BJ (cell line): ENCODE measurements around the gene SH2D1B. TPM values are rescaled to one million over a fixed set of nuclear protein-coding genes. Genes with fewer than 3 reads are reported as not detected.

Source experiments
- CTCF ChIA-PET: fragments of 350-600 bp; formaldehyde crosslinking; extraction: SDS; loops from one replicate; lab custom pipeline; 2021; ENCODE audit warnings: antibody characterized with exemption, inconsistent platforms; lab: Yijun Ruan, JAX
- POLR2A ChIA-PET: fragments of 300-600 bp; sonication (Branson Sonifier 250); formaldehyde crosslinking; extraction: SDS; loops from one replicate; lab custom pipeline; 2021; ENCODE audit warnings: antibody characterized with exemption; lab: Charles Lee
- DNase-seq: peaks from one replicate; pipeline ENCODE4 v3.0.0-alpha.2; 2011; ENCODE audit warnings: low read depth
- H3K27me3 ChIP-seq: 2 replicates; pipeline ENCODE4 v1.6.0; 2011; ENCODE audit warnings: low read length; ENCODE audit not compliant: control insufficient read depth, insufficient read depth
- H3K36me3 ChIP-seq: 2 replicates; pipeline ENCODE4 v1.5.1; 2011; ENCODE audit warnings: low read length; ENCODE audit not compliant: control insufficient read depth, insufficient read depth
- H3K4me3 ChIP-seq: 2 replicates; pipeline ENCODE4 v1.5.1; 2011; ENCODE audit warnings: low read depth, mild to moderate bottlenecking, control low read depth, low read length
- CTCF ChIP-seq: IDR thresholded peaks from 2 replicates; pipeline ENCODE4 v1.5.1; 2011; ENCODE audit warnings: low read depth, mild to moderate bottlenecking, control low read depth, inconsistent platforms, low read length, moderate library complexity; ENCODE audit not compliant: insufficient read depth
- polyA plus RNA-seq: library from polyadenylated mRNA; depleted of rRNA; stranded (reverse); fragments of >200 nt; gene quantifications from 2 replicates; pipeline ENCODE4 v1.2.3, GENCODE V29; 2011

SH2D1B gene
- polyA plus RNA-seq, 1 experiment: not detected

DNA sequence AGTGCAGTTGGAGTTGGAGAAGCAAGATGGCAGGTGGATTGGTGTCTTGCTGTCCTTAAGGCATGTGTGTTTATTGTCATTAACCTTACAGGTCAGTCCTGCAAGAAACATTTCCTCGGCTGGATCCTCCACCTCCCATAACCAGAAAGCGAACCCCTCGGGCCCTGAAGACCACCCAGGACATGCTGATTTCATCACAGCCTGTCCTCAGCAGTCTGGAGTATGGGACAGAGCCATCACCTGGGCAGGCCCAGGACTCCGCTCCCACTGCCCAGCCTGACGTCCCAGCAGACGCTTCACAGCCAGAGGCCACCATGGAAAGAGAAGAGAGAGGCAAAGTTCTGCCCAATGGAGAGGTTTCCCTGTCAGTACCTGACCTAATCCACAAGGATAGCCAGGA lies 28.8 kb downstream of the SH2D1B start:
- ChIA-PET POLR2A (interaction anchor here (0.7 kb wide), 1 partner anchor 23 kb away, joined by 3 read pairs; no protein-coding TSS in a partner anchor), CTCF (interaction anchor here (2.6 to 3.8 kb wide), 2 partner anchors 8 to 11 kb away, joined by 9 to 24 read pairs; no protein-coding TSS in a partner anchor)
- Histone ChIP-seq H3K27me3 (no peaks in the 10 kb centered on the region), H3K36me3 (no peaks in the 10 kb centered on the region), H3K4me3 (no peak overlapping the region)
- DNase-seq: no peak
- TF ChIP-seq CTCF: no peak

- no peak overlapping the region for H3K4me3 ChIP-seq
- H3K36me3 ChIP-seq: no peaks in the 10 kb centered on the region
- ChIA-PET POLR2A (interaction anchor here (0.7 kb wide), 1 partner anchor 22 kb away, joined by 3 read pairs; no protein-coding TSS in a partner anchor), CTCF (interaction anchor here (2.6 to 3.8 kb wide), 2 partner anchors 9 to 10 kb away, joined by 9 to 24 read pairs; no protein-coding TSS in a partner anchor)
- DNase-seq: no peak
- TF ChIP-seq CTCF: no peak
- no peaks in the 10 kb centered on the region for H3K27me3 ChIP-seq
These were observed 29.8 kb downstream of the SH2D1B start for GRCh38 chr1:162381941-162382750.

DNA sequence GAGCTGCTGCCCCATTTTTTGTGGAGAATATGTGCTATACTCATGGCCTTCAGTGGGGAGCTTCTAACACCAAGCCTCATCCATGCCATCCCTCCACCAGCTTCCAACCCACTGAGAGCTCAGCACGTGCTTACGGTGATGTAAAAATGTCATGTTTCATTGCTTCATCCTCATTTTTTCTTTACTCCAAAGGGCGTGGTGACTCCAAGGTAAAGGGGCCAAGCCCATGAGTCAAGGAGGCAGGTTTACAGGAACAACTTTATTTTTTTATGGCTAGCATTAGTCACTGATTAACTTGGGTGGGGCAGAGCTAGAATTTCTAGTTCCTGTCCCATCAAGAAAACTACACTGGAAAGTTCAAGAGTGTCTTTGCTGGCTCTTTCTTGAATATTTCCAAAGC lies 30.6 kb downstream of the SH2D1B start, which contains the start of gene C1orf226:
Gene C1orf226, plus strand, starts transcription at position 346 of the 400 bp plus-strand sequence. CDS start 174 bp downstream, outside the sequence.
- DNase-seq: no peak
- POLR2A ChIA-PET: no interaction called here
- no peak for TF ChIP-seq CTCF
- CTCF ChIA-PET: interaction anchor here (1.2 to 3.8 kb wide), 4 partner anchors 8 to 15 kb away, joined by 5 to 24 read pairs (median 8); no protein-coding TSS in a partner anchor
- Histone ChIP-seq H3K27me3 (no peaks in the 10 kb centered on the region), H3K4me3 (no peak within 1 kb of the TSS), H3K36me3 (no peaks in the 10 kb centered on the region)

GRCh38 chr1:162380061-162380846 lies 31.7 kb downstream of the SH2D1B start:
- no peak for DNase-seq
- Histone ChIP-seq H3K4me3 (no peak overlapping the region), H3K27me3 (no peaks in the 10 kb centered on the region), H3K36me3 (no peaks in the 10 kb centered on the region)
- ChIA-PET CTCF (interaction anchor here (1.2 to 3.8 kb wide), 4 partner anchors 8 to 14 kb away, joined by 5 to 24 read pairs (median 8); no protein-coding TSS in a partner anchor), POLR2A (no interaction called here)
- TF ChIP-seq CTCF: no peak
